ENCODE results near the gene CNNM2.

- TF ChIP-seq, protein P1, sequence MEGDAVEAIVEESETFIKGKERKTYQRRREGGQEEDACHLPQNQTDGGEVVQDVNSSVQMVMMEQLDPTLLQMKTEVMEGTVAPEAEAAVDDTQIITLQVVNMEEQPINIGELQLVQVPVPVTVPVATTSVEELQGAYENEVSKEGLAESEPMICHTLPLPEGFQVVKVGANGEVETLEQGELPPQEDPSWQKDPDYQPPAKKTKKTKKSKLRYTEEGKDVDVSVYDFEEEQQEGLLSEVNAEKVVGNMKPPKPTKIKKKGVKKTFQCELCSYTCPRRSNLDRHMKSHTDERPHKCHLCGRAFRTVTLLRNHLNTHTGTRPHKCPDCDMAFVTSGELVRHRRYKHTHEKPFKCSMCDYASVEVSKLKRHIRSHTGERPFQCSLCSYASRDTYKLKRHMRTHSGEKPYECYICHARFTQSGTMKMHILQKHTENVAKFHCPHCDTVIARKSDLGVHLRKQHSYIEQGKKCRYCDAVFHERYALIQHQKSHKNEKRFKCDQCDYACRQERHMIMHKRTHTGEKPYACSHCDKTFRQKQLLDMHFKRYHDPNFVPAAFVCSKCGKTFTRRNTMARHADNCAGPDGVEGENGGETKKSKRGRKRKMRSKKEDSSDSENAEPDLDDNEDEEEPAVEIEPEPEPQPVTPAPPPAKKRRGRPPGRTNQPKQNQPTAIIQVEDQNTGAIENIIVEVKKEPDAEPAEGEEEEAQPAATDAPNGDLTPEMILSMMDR (conservative IDR thresholded peaks at IDR 0.05; ENCODE audit: low read length), result no peak
- no peak for TF ChIP-seq EZH2phosphoT487 (IDR thresholded peaks at IDR 0.05; ENCODE audit: borderline replicate concordance)
Measured at GRCh38 chr10:102941401-102941800, 23.3 kb downstream of the CNNM2 start.
